CD4-positive, alpha-beta T cell treated with Interleukin-15 for 1 hour (primary cell): ENCODE measurements around the gene GSTO2.
A peak's percentile ranks its signal among the peaks of the same experiment; 100 is the strongest.

Experiments
- DNase-seq: peaks from one replicate; pipeline ENCODE4 v3.0.0-alpha.2; 2020

GSTO2 gene

GRCh38 chr10:104309980-104310978 lies 41.3 kb downstream of the GSTO2 start:
- DNase-seq, result no peak

GRCh38 chr10:104311184-104311720 lies 42.3 kb downstream of the GSTO2 start:
- no peak for DNase-seq

- no peak for DNase-seq
These were observed 45.9 kb downstream of the GSTO2 start for GRCh38 chr10:104314591-104315485.

- DNase-seq, result no peak
These were observed 46.5 kb downstream of the GSTO2 start for GRCh38 chr10:104315486-104315921.

GRCh38 chr10:104316321-104317099 lies 47.5 kb downstream of the GSTO2 start:
- DNase-seq, result no peak

GRCh38 chr10:104317269-104317710 lies 48.3 kb downstream of the GSTO2 start:
- DNase-seq, result no peak

- DNase-seq, result no peak
These were observed 48.8 kb downstream of the GSTO2 start for GRCh38 chr10:104317726-104318299.

GRCh38 chr10:104318326-104318725 lies 49.3 kb downstream of the GSTO2 start:
- no peak for DNase-seq

GRCh38 chr10:104318810-104319741 lies 50.1 kb downstream of the GSTO2 start:
- DNase-seq, result no peak

- DNase-seq, result no peak
These were observed 52.2 kb downstream of the GSTO2 start for GRCh38 chr10:104321226-104321625.

GRCh38 chr10:104321725-104322415 lies 52.9 kb downstream of the GSTO2 start:
- DNase-seq, result no peak

- peak; percentile 57 for DNase-seq
These were observed 53.4 kb downstream of the GSTO2 start for GRCh38 chr10:104322416-104322782.

- no peak for DNase-seq
These were observed 54.1 kb downstream of the GSTO2 start for GRCh38 chr10:104323085-104323484.

GRCh38 chr10:104323760-104324201 lies 54.8 kb downstream of the GSTO2 start:
- no peak for DNase-seq

GRCh38 chr10:104324221-104324686 lies 55.3 kb downstream of the GSTO2 start:
- peak; percentile 71 for DNase-seq

- no peak for DNase-seq
These were observed 55.9 kb downstream of the GSTO2 start for GRCh38 chr10:104324931-104325330.

GRCh38 chr10:104325436-104326435 lies 56.8 kb downstream of the GSTO2 start:
- no peak for DNase-seq

GRCh38 chr10:104326991-104327610 lies 58.1 kb downstream of the GSTO2 start:
- no peak for DNase-seq
